Left colon (tissue), 2 donors: ENCODE measurements around the gene OLFM2. TPM values are rescaled to one million over a fixed set of nuclear protein-coding genes. Genes with fewer than 3 reads are reported as not detected.

Experiments
- ATAC-seq: fragments of 200-7000 bp; cut with Tn5 transposase; one replicate; pipeline ENCODE4 v1.9.1; 2020; ENCODE audit warnings: mild to moderate bottlenecking, moderate library complexity
- DNase-seq, 2 donors: peaks; one replicate each; pipeline ENCODE4 v3.0.0-alpha.2; 2020
- intact Hi-C, 2 donors: fragments of 100-400 bp; cut with DNase I in 1 of 2; cut with micrococcal nuclease in 1 of 2; formaldehyde crosslinking; loops; one replicate each; pipeline versions ENCODE4 v1.11.2 to v1.14.0; 2022; cut with DNase I, micrococcal nuclease
- total RNA-seq, 2 donors: library from RNA; stranded (reverse); fragmentation: NEBNext Ultra II Directional; extraction: Animal tissue kit (Norgen Biotek cat#: 25700); gene quantifications; one replicate each; pipeline ENCODE4 v1.2.1, GENCODE V29; 2021
- donor health status: DM: no; HTN: no; CAD: no.
- donor health status: DM: yes; HTN: yes; CAD: no.

OLFM2 gene
- total RNA-seq, 2 donors from 2014 or later, result 1.6 to 1.9 TPM

DNA sequence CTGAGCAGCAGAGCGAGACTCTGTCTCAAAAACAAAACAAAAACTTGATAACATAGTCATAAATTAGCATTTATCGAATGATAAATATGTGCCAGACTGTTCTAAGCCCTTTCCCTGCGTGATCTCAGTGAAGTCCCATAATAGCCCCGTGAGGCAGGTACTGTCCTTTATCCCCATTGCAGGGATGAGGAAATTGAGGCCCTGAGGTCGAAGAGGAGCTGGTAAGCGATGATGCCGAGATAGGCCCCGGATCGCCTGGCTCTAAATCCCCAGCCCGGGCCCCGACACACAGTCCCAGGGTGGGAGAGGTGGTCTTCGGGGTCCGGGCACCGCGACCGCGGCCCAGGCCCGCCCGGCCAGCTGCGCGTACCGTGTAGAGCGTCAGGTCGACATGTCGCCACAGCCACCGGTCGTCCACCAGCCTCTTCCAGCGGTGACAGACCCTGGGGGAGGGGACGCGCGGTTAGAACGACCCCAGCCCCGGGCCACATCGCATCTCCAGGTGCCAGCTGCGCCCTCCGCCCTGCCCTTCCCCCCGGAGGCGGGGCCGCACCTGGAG lies 118.1 kb downstream of the OLFM2 start:
- ATAC-seq (no peak), DNase-seq (no peak)
- intact Hi-C loops, result no loop called here

DNA sequence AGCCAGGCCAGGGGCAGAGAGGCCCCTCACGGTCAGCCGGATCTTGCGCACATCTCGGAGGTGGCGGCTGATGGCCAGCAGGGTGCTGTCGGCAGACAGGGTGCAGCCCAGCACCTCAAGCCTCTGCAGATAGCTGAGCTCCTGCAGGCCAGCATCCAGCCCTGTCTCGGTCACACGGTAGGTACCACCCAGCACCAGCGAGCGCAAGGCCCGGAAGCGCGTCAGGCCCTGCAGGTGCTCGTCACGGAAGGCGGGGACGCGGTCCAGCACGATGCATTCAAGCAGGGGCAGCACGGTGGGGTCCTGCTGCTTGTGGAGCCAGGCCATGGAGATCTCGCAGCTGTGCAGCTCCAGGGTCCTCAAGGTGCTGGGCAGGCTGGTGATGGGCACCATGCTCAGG lies 125.2 kb downstream of the OLFM2 start:
- DNase-seq (no peak), ATAC-seq (no peak)
- intact Hi-C loops, result no loop called here

DNA sequence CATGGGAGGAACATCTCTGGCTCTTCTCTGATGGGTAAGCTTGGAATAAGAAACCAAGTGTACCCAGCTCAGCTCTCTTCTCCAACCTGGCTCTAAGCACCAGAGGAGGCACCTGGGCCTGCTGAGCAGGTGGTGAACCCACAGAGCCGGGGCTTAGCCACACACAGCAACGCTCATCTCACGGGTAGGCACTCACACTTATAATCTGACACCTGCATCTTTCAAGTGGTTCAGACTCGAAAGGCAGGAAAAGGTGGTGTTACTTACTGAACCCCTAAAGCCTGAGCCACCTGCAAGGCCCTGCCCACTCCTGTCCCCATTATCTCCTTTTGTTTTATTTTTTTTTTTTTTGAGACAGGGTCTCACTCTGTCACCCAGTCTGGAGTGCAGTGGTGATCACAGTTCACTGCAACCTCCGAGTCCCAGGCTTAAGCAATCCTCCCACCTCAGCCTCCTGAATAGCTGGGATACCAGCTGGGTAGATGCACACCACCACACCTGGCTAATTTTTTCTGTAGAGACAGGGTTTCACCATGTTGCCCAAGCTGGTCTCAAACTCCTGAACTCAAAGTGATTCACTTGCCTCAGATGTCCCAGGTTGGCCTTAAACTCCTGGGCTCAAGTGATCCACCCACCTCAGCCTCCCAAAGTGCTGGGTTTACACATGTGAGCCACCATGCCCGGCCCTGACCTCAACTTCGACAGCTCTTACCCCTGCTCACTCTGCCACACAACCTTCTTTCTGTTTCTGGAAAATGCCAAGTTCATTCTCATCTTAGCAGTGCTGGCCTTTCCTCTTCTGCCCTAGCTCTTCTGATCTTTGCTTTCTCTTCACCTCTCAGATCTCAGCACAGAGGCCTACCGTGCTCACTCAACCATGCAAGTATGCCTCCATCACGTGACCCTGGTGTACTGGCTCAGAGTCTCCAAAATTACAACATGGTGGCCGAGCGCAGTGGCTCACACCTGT lies 127.2 kb downstream of the OLFM2 start:
- ATAC-seq, result no peak
- DNase-seq, result no peak

GRCh38 chr19:9806803-9807202 lies 129.5 kb downstream of the OLFM2 start:
- no peak for ATAC-seq
- intact Hi-C loops, result no loop called here
- no peak for DNase-seq

More for the DNA sequence above, 127.2 kb downstream of the OLFM2 start:
- intact Hi-C loops, result no loop called here

Other genes with a start within 250 kb of the OLFM2 start
- 10 to 100 TPM; 10.2 to 11.9 TPM for gene ZNF846, start 167.8 kb downstream of the OLFM2 start, total RNA-seq
- 10 to 100 TPM; 26.5 to 31.1 TPM for gene FBXL12, start 117.4 kb downstream of the OLFM2 start, total RNA-seq
- gene UBL5, start 108.6 kb downstream of the OLFM2 start, total RNA-seq, result 100 to 1,000 TPM; 280 to 315 TPM
- gene PIN1, start 101.2 kb downstream of the OLFM2 start, total RNA-seq, result 10 to 100 TPM; 44.3 to 48.2 TPM
- gene COL5A3, start 74.0 kb upstream of the OLFM2 start, total RNA-seq, result 1 to 10 TPM; 2.9 to 4.0 TPM
- gene RDH8, start 77.0 kb upstream of the OLFM2 start, total RNA-seq, result not detected
- 10 to 100 TPM; 18.3 to 27.9 TPM for gene SHFL, start 149.8 kb upstream of the OLFM2 start, total RNA-seq
- gene ANGPTL6, start 166.2 kb upstream of the OLFM2 start, total RNA-seq, result under 1 TPM; 0.24 to 0.31 TPM
- 10 to 100 TPM; 26.4 to 34.0 TPM for gene PPAN, start 169.8 kb upstream of the OLFM2 start, total RNA-seq
- gene P2RY11, start 175.2 kb upstream of the OLFM2 start, total RNA-seq, result 10 to 100 TPM; 10.1 to 12.9 TPM
- gene EIF3G, start 183.4 kb upstream of the OLFM2 start, total RNA-seq, result 100 to 1,000 TPM; 137 to 142 TPM